SU-DHL-6 (cell line): Measurements from ENCODE around the gene LRCH3.

Source experiments
- H2AFZ ChIP-seq: fragments of 200-600 bp; sonication (generic); 2 replicates; pipeline ENCODE4 v1.6.1; 2014; ENCODE audit warnings: low read depth, mild to moderate bottlenecking, moderate library complexity, mixed read lengths, antibody characterized with exemption, low read length; ENCODE audit not compliant: severe bottlenecking
- H3F3A ChIP-seq: fragments of 200-600 bp; shearing (Covaris generic); 2 replicates; pipeline ENCODE4 v1.6.0; 2016; ENCODE audit warnings: antibody characterized with exemption, mild to moderate bottlenecking; ENCODE audit not compliant: insufficient read depth
- H3K27ac ChIP-seq: fragments of 200-600 bp; sonication (generic); 2 replicates; pipeline ENCODE4 v1.5.1; 2016; ENCODE audit warnings: low read depth, mild to moderate bottlenecking, low read length, moderate library complexity, mixed read lengths
- H3K27me3 ChIP-seq: fragments of 200-600 bp; sonication (generic), shearing (Covaris generic); 2 replicates; pipeline ENCODE4 v1.6.0; 2014; ENCODE audit warnings: mild to moderate bottlenecking, low read length
- H3K36me3 ChIP-seq: fragments of 200-600 bp; sonication (generic); 2 replicates; pipeline ENCODE4 v1.6.1; 2014; ENCODE audit warnings: mild to moderate bottlenecking, low read length, mixed read lengths
- H3K4me2 ChIP-seq: fragments of 300-600, 200-600 bp; shearing (Covaris generic), sonication (generic); 2 replicates; pipeline ENCODE4 v1.6.0; 2014; ENCODE audit warnings: low read length, low read depth, mild to moderate bottlenecking; ENCODE audit not compliant: poor library complexity, severe bottlenecking
- H3K4me3 ChIP-seq: fragments of 200-600 bp; sonication (generic); 2 replicates; pipeline ENCODE4 v1.5.1; 2014; ENCODE audit warnings: antibody characterized with exemption, low read length, mild to moderate bottlenecking, mixed read lengths; ENCODE audit not compliant: insufficient read depth, poor library complexity, severe bottlenecking
- H3K79me2 ChIP-seq: fragments of 200-600 bp; sonication (generic); 2 replicates; pipeline ENCODE4 v1.6.1; 2014; ENCODE audit warnings: mild to moderate bottlenecking, low read length, moderate library complexity; ENCODE audit not compliant: insufficient read depth
- H3K9ac ChIP-seq: fragments of 200-600 bp; sonication (generic); 2 replicates; pipeline ENCODE4 v1.7.0; 2014; ENCODE audit warnings: mild to moderate bottlenecking, low read length
- H3K9me2 ChIP-seq: fragments of 200-600 bp; sonication (generic); replicated peaks from 2 replicates; pipeline ENCODE4 v1.6.1; 2014; ENCODE audit warnings: low read length; ENCODE audit not compliant: insufficient read depth
- H3K9me3 ChIP-seq: fragments of 200-600 bp; sonication (generic); 2 replicates; pipeline ENCODE4 v1.6.1; 2014; ENCODE audit warnings: low read length, mixed read lengths; ENCODE audit not compliant: insufficient read depth
- H4K20me1 ChIP-seq: fragments of 200-600 bp; sonication (generic); 2 replicates; pipeline ENCODE4 v1.6.1; 2014; ENCODE audit warnings: low read depth, mild to moderate bottlenecking, antibody characterized with exemption, low read length, moderate library complexity, mixed read lengths
- EZH2phosphoT487 ChIP-seq: fragments of 200-600 bp; sonication (generic), shearing (Covaris generic); conservative IDR thresholded peaks from 2 replicates; pipeline ENCODE4 v1.6.1; 2018; ENCODE audit warnings: mild to moderate bottlenecking, antibody characterized with exemption, low read length, moderate library complexity, mixed read lengths
- TF ChIP-seq, protein P1 (sequence below): fragments of 200-600 bp; sonication (generic); IDR thresholded peaks from one replicate; pipeline ENCODE4 v1.5.1; 2017; ENCODE audit warnings: antibody characterized with exemption, mild to moderate bottlenecking, low read length, moderate library complexity; ENCODE audit not compliant: insufficient read depth, poor library complexity, severe bottlenecking

Gene LRCH3

DNA sequence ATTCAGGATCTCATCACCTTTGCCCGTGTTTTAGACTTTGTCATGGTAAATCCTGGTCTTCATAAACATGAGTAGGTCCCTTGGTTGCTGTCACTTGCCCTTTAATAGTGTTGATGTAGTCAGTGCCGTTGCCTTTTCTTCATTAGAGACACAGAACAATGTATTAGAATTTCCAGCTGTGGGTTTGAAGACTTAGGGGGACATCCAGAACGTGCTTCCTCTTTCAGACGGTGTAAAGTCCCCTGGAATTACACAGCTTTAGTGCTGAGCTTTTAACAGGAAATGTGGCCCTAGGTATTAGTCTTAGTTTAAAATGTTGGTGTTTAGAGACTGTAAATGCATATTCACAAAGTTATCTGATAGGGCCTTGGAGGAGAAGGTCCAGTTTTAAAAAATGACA, 8.8 kb upstream of the LRCH3 start:
- no peak overlapping the region for H3K4me3 ChIP-seq
- H3K27ac ChIP-seq, result no peak overlapping the region
- no peaks in the 10 kb centered on the region; the same call in 1 of the 2 replicates for H4K20me1 ChIP-seq
- H3K79me2 ChIP-seq, result no peaks in the 10 kb centered on the region
- H3F3A ChIP-seq, result 0 out of 2 replicates have a peak, but pooled peaks cover 3% of the 10 kb centered on the region
- no peaks in the 10 kb centered on the region for H3K9me2 ChIP-seq
- no peaks in the 10 kb centered on the region for H3K9me3 ChIP-seq
- H3K36me3 ChIP-seq, result 0 out of 2 replicates have a peak, but pooled peaks cover 3% of the 10 kb centered on the region
- H3K4me2 ChIP-seq, result no peak overlapping the region
- H2AFZ ChIP-seq, result no peak overlapping the region
- H3K9ac ChIP-seq, result no peak overlapping the region
- H3K27me3 ChIP-seq, result no peaks in the 10 kb centered on the region
- TF ChIP-seq, protein P1, sequence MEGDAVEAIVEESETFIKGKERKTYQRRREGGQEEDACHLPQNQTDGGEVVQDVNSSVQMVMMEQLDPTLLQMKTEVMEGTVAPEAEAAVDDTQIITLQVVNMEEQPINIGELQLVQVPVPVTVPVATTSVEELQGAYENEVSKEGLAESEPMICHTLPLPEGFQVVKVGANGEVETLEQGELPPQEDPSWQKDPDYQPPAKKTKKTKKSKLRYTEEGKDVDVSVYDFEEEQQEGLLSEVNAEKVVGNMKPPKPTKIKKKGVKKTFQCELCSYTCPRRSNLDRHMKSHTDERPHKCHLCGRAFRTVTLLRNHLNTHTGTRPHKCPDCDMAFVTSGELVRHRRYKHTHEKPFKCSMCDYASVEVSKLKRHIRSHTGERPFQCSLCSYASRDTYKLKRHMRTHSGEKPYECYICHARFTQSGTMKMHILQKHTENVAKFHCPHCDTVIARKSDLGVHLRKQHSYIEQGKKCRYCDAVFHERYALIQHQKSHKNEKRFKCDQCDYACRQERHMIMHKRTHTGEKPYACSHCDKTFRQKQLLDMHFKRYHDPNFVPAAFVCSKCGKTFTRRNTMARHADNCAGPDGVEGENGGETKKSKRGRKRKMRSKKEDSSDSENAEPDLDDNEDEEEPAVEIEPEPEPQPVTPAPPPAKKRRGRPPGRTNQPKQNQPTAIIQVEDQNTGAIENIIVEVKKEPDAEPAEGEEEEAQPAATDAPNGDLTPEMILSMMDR, result no peak
- TF ChIP-seq EZH2phosphoT487, result no peak

- 0 out of 2 replicates have a peak, but pooled peaks cover 3% of the 10 kb centered on the region for H3K36me3 ChIP-seq
- H3K79me2 ChIP-seq, result no peaks in the 10 kb centered on the region
- H3K4me2 ChIP-seq, result no peak overlapping the region
- H3K9ac ChIP-seq, result no peak overlapping the region
- no peaks in the 10 kb centered on the region for H3K9me2 ChIP-seq
- 0 out of 2 replicates have a peak, but pooled peaks cover 3% of the 10 kb centered on the region for H3F3A ChIP-seq
- no peak overlapping the region for H3K27ac ChIP-seq
- no peak overlapping the region for H2AFZ ChIP-seq
- H3K27me3 ChIP-seq, result no peaks in the 10 kb centered on the region
- no peaks in the 10 kb centered on the region for H3K9me3 ChIP-seq
- TF ChIP-seq, protein P1, result no peak
- no peak for TF ChIP-seq EZH2phosphoT487
- no peaks in the 10 kb centered on the region; the same call in 1 of the 2 replicates for H4K20me1 ChIP-seq
- no peak overlapping the region for H3K4me3 ChIP-seq
These were observed 7.0 kb upstream of the LRCH3 start for GRCh38 chr3:197784019-197784585.

DNA sequence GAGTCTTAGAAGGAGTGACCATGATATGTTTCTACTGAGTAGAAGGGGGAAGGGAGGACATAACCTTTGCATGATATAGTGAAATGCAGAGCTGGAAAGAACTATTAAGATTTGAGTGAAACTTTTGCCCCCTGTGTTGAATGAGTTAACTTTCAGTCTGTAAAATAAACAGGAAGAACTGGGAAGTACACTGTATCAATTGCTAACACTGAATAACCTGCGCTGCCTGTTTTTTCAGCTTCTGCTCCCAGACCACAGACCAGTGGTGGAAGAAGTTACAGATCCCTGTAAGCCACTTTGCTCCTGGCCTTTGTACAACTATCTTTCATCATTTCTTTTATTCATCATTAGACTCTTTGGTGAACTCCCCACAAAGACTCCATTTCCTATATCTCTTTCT, 3.6 kb upstream of the LRCH3 start:
- Histone ChIP-seq H3K79me2 (peaks cover 8% of the 10 kb centered on the region), H3K4me3 (no peak overlapping the region), H3K27ac (no peak overlapping the region), H3K9me2 (no peaks in the 10 kb centered on the region), H3K27me3 (no peaks in the 10 kb centered on the region), H3K36me3 (0 out of 2 replicates have a peak, but pooled peaks cover 1% of the 10 kb centered on the region), H3K9me3 (no peaks in the 10 kb centered on the region), H4K20me1 (no peaks in the 10 kb centered on the region), H3K9ac (no peak overlapping the region), H2AFZ (no peak overlapping the region), H3K4me2 (no peak overlapping the region), H3F3A (peaks cover 12% of the 10 kb centered on the region; the same call in 1 of the 2 replicates)
- TF ChIP-seq, protein P1, result no peak
- TF ChIP-seq EZH2phosphoT487, result no peak
